ENCODE results near the gene ITGA8.
"Not testable (repeated sequence)": the region's sequence is repeated elsewhere in the genome, so short reads cannot be mapped to it uniquely, and the experiment has no call there.

The ITGA8 gene

GRCh38 chr10:15545266-15545665 is 174.5 kb downstream of the ITGA8 start:
- peak; percentile 3 for DNase-seq

GRCh38 chr10:15543994-15544393 is 175.7 kb downstream of the ITGA8 start:
- DNase-seq, result no peak

DNA sequence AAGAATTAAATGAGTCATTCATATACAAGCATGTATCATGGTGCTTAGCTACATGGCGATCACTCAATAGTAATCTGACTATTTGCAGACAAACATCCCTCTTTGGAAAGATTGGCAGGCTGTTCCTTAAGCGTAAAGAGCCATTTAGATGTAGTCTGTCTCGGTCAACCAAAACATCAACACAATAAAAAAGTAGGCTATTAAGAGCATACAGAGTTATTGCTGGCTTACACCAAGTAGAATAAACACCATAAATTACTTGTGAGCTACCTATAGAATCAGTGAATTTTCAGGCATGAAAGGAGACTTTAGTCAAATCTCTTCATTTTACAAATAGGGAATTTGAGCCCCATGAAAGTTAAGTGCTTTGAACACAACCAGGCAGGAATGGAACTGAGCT is 176.9 kb downstream of the ITGA8 start:
- DNase-seq, result no peak

DNA sequence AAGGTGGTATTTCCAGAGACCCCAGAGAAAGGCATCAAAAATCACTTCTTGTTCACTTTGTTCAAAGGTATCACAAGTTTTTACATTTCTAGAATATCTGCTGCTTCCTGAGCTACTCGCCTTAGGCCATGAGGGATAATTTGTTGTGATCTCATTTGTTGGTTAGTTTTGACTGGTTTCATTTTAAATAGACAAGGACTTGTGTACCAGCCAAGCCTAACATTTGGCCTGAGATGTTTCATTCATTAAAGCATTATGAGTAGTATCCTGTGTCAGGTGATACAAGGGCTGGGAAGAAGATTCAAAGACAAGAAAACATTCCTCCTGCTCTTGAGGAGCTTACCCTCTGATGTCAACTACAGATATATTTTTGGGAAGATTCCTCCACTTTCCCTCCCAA is 178.3 kb downstream of the ITGA8 start:
- no peak for DNase-seq

DNA sequence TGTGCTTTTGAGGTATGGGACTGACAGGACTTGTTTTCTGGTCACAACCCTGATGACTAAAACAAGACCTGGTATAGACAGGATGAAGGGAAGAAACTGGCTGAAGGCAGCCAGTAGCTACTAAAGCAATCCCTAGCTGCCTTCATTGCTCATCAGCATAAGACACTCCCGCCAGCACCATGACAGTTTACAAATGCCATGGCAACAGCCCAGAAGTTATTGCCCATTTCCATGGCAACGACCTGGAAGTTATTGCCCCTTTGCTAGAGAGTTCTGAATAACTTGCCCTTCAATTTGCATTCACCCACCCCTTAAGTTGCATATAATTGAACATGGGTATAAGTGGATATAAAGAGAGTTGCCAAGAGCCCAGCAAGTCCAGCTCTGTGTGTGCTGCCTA is 179.0 kb downstream of the ITGA8 start:
- peak; percentile 17 for DNase-seq

- DNase-seq, result peak; percentile 30
Measured at GRCh38 chr10:15539262-15539661, 180.5 kb downstream of the ITGA8 start.

DNA sequence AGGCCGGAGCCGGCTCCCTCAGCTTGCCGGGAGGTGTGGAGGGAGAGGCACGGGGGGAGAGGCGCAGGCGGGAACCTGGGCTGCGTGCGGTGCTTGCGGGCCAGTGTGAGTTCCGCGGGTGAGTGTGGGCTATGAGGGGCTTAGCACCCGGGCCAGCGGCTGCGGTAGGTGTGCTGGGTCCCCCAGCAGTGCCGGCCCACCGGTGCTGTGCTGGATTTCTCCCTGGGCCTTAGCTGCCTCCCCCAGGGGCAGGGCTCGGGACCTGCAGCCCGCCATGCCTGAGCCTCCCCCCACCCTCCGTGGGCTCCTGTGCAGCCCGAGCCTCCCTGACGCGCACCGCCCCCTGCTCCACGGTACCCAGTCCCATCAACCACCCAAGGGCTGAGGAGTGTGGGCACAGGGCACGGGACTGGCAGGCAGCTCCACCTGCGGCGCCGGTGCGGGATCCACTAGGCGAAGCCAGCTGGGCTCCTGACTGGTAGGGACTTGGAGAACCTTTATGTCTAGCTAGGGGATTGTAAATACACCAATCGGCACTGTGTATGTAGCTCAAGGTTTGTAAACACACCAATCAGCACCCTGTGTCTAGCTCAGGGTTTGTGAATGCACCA is 184.7 kb downstream of the ITGA8 start:
- not testable (repeated sequence) for DNase-seq

- DNase-seq, result no peak
Measured at GRCh38 chr10:15531927-15532722, 187.6 kb downstream of the ITGA8 start.

GRCh38 chr10:15528859-15529239 is 190.9 kb downstream of the ITGA8 start:
- no peak for DNase-seq

DNA sequence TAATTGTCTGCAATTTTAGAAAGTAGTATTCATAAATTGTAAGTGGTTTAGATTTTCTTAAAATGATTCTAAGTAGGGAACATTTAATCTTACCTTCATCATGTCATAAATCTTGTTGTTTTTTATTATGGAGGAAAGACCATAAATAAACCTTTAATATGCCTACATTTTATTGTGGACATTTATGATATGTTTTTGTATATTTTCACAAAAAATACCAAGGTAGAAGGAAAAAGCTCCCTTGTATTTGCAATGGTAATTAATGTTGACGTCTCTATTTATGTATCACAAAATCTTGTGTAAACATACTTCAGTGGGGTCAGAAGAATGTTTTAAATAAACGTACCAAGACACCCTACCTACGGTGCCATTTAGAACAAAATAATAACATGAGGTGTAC is 193.0 kb downstream of the ITGA8 start:
- no peak for DNase-seq

DNA sequence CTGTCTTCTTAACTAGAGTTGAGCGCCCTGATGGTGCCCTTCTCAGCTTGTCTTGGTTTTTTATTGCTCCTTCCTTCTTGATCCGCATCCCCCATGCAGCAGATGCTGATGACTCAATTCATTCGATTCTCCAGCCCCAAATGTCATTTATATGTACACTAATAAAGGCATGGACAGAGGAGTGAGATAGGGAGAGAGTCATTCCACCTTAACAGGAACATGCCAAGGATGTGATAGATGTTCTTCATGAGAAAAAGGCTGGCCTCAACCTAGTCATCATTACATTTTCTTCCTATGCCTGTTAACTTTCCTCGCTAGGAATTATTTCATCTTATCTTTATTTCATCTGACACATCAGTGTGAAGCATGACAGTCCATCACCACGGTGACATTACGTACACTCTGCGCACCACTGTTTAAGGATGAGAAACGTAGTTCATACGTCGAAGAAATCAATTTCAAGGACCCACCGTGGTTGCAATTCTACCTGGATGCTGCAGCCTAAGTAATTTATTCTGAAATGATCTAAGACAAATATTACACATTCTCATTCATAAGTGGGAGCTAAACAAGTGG is 198.3 kb downstream of the ITGA8 start:
- DNase-seq, result no peak

GRCh38 chr10:15518250-15518649 is 201.5 kb downstream of the ITGA8 start:
- no peak for DNase-seq

GRCh38 chr10:15516256-15517085 is 203.3 kb downstream of the ITGA8 start:
- DNase-seq, result no peak

- no peak for DNase-seq
Measured at GRCh38 chr10:15515202-15515601, 204.5 kb downstream of the ITGA8 start.

DNA sequence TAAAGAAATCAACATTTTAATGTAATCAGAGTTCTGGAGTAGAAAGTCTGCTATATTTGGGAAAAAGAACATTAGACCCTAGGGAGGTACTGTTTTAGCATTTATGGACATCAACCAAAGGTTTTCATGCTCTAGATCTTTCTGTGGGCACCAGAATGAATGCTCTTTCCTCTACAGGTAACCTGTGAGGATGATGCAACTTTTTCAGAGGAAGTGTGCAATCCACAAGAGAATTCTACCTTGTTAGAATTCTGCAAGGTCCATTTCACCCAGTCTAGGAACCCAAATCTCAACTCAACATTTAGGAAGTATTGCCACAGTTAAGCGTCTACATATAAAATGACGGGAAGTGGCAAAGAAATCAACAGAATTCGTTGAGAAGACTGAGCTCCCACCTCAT is 208.8 kb downstream of the ITGA8 start:
- DNase-seq, result no peak

DNA sequence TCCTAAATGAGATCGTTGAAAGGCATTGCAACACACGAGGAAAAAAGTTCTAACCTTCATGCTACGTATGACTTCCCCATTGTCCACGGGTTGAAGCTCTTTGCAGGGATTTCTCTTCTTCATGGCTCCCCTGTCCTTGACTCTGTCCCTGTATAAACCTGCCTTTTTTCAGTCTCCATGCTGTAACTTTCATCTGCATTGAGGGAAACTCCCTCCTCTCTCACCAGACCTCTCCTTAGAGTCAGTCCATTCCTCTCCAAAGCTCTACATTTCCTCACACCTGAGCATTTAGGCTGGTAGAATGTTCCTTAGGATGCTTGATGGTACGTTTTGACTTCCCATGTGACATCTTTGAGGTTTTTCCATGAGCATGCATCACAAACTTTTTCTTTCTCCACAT is 214.4 kb downstream of the ITGA8 start:
- DNase-seq, result peak; percentile 64

DNA sequence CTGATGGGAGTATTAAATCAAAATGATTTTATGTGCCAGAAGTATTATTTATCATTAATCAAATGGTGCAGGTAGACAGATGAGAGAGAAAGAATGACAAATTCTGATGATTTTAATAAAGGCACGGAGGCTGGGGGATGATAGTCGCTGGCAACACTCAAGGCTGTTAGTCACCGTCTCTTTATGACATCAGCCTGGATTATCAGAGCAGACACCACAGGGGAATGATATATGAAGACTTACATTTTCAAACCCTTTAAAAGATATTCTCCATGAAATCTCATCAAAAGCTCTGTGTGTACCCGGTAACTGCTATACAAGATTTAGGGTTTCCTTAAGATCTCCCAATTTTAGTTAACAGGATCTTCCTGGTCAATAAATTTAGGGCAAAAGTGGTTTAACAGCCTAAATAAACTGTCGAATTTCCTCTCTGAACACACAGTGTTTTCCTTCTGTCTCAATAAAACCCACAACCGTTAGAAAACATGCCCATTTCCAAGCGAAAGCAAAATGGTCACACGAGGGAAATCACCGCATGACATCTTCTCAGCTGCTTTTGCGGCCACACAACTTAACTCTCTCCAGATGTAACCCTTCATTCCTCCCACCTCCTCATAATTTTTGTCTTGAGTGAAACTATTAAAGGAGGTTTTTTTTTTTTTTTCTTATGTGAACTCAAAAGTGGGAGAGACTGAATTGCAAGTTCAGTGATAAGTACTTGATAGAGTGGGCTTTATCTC is 215.5 kb downstream of the ITGA8 start:
- DNase-seq, result peak; percentile 75

GRCh38 chr10:15494850-15495506 is 224.7 kb downstream of the ITGA8 start:
- no peak for DNase-seq

- DNase-seq, result peak; percentile 26
Measured at GRCh38 chr10:15491856-15492642, 227.7 kb downstream of the ITGA8 start.

- DNase-seq, result no peak
Measured at GRCh38 chr10:15489431-15489830, 230.3 kb downstream of the ITGA8 start.

DNA sequence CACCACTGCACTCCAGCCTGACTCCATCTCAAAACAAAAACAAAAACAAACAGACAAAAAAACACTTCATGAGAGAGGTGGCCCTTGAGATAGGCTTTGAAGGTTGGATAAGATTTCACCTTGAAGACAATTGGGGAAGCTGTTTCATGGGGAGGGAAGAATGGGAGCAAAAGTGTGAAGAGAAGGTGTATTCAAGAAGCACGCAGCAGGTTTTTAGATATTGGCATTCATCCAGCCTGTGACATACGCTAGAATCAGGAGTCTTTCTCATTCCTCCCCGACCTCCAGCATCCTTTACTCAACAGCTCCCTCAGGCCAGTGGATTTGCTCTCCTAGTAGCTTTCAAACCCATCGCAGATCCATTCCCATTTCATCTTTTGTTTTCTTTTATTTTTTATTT is 232.3 kb downstream of the ITGA8 start:
- DNase-seq, result no peak
